Aorta (tissue), 5 donors: Measurements from ENCODE around the gene EDN1. TPM values are rescaled to one million over a fixed set of nuclear protein-coding genes. Genes with fewer than 3 reads are reported as not detected.

ENCODE experiments used
- ATAC-seq: fragments of 200-7000 bp; cut with Tn5 transposase; one replicate; pipeline ENCODE4 v1.9.1; 2022; ENCODE audit warnings: moderate library complexity; ENCODE audit not compliant: low FRiP score
- DNase-seq, 2 donors: peaks; one replicate each; pipeline ENCODE4 v3.0.0-alpha.2; 2020
- H3K27ac ChIP-seq, 2 donors: one replicate each; pipeline ENCODE4 v1.5.1; 2013; ENCODE audit warnings: low read length in 2 of 2, mild to moderate bottlenecking in 2 of 2, moderate library complexity in 2 of 2, control low read depth in 1 of 2, inconsistent platforms in 1 of 2, low read depth in 1 of 2
- H3K27me3 ChIP-seq, 2 donors: one replicate each; pipeline ENCODE4 v1.6.1; 2013; ENCODE audit warnings: control low read depth in 1 of 2, low read length in 1 of 2, mild to moderate bottlenecking in 1 of 2, moderate library complexity in 1 of 2; ENCODE audit not compliant: insufficient read depth in 2 of 2, control insufficient read depth in 1 of 2
- H3K36me3 ChIP-seq, 2 donors: one replicate each; pipeline ENCODE4 v1.6.1; 2013; ENCODE audit warnings: control low read depth in 1 of 2, low read length in 1 of 2, mild to moderate bottlenecking in 1 of 2; ENCODE audit not compliant: insufficient read depth in 2 of 2, control insufficient read depth in 1 of 2
- H3K4me1 ChIP-seq, 2 donors: one replicate each; pipeline ENCODE4 v1.6.1; 2013; ENCODE audit warnings: low read length in 2 of 2, control low read depth in 1 of 2, mild to moderate bottlenecking in 1 of 2, moderate library complexity in 1 of 2; ENCODE audit not compliant: insufficient read depth in 2 of 2, control insufficient read depth in 1 of 2
- H3K4me3 ChIP-seq, 2 donors: one replicate each; pipeline ENCODE4 v1.5.1; 2013; ENCODE audit warnings: low read length in 2 of 2, control low read depth in 1 of 2, mild to moderate bottlenecking in 1 of 2
- H3K9me3 ChIP-seq: one replicate; pipeline ENCODE4 v1.6.1; 2013; ENCODE audit warnings: mild to moderate bottlenecking, low read length; ENCODE audit not compliant: control insufficient read depth
- WGBS, 2 donors: extraction: QIAGEN DNeasy Blood & Tissue Kit; methylation state at CpG; one replicate each; pipeline ENCODE4 v1.1.7; 2013; 5-methylcytosine and 5-hydroxymethylcytosine counted together
- intact Hi-C, 2 donors: fragments of 100-400 bp; cut with DNase I; formaldehyde crosslinking; loops; one replicate each; pipeline versions ENCODE4 v1.14.2 to v1.15.0; 2022
- polyA plus RNA-seq, 2 donors: library from polyadenylated mRNA; stranded (reverse); fragments of 200-250 nt; gene quantifications; one replicate each; pipeline ENCODE4 v1.2.3, GENCODE V29; 2013
- total RNA-seq, 2 donors: library from RNA; stranded (reverse); fragmentation: NEBNext Ultra II Directional; extraction: Animal tissue kit (Norgen Biotek cat#: 25700); gene quantifications; one replicate each; pipeline ENCODE4 v1.2.1, GENCODE V29; 2021
- donor health status: healthy with polysubstance abuse.
- donor health status: Bipolar disorder and iron deficiency.
- donor health status: DM: no; HTN: no; CAD: no.
- donor health status: DM: no; HTN: no; CAD: no.
- donor health status: DM: yes; HTN: yes; CAD: no.

EDN1 gene
- total and polyA plus RNA-seq, 4 donors: 3.3 to 10.7 (median 6.7) TPM

GRCh38 chr6:12250383-12250770 lies 39.8 kb upstream of the EDN1 start:
- 91 to 98% methylated on average over 1 of the region's 1 CpG for WGBS, 2 donors
- no peak overlapping the region for H3K4me3 ChIP-seq
- ATAC-seq: no peak
- no peaks in the 10 kb centered on the region for H3K27me3 ChIP-seq
- no peaks in the 10 kb centered on the region for H3K4me1 ChIP-seq
- no peaks in the 10 kb centered on the region for H3K36me3 ChIP-seq
- no peaks in the 10 kb centered on the region for H3K9me3 ChIP-seq
- intact Hi-C loops: no loop called here
- DNase-seq: no peak
- no peak overlapping the region for H3K27ac ChIP-seq

- no peaks in the 10 kb centered on the region for H3K27me3 ChIP-seq
- WGBS, 2 donors: 85 to 87% methylated on average over 5 of the region's 5 CpGs
- H3K4me3 ChIP-seq: no peak overlapping the region
- no peaks in the 10 kb centered on the region for H3K36me3 ChIP-seq
- intact Hi-C loops: no loop called here
- no peak overlapping the region for H3K27ac ChIP-seq
- no peak for DNase-seq
- no peaks in the 10 kb centered on the region for H3K4me1 ChIP-seq
- H3K9me3 ChIP-seq: no peaks in the 10 kb centered on the region
- ATAC-seq: no peak
Measured at GRCh38 chr6:12254210-12254609, 36.0 kb upstream of the EDN1 start.

GRCh38 chr6:12258191-12258590 lies 32.0 kb upstream of the EDN1 start:
- Histone ChIP-seq H3K9me3 (no peaks in the 10 kb centered on the region), H3K27ac (no peak overlapping the region), H3K4me1 (no peaks in the 10 kb centered on the region), H3K4me3 (no peak overlapping the region), H3K36me3 (no peaks in the 10 kb centered on the region), H3K27me3 (no peaks in the 10 kb centered on the region)
- no peak for ATAC-seq
- WGBS, 2 donors: 96 to 98% methylated on average over 6 of the region's 6 CpGs
- intact Hi-C loops: no loop called here
- no peak for DNase-seq

GRCh38 chr6:12258591-12259075 lies 31.5 kb upstream of the EDN1 start:
- ATAC-seq: no peak
- intact Hi-C loops: no loop called here
- WGBS, 2 donors: 94 to 95% methylated on average over 3 of the region's 3 CpGs
- Histone ChIP-seq H3K9me3 (no peaks in the 10 kb centered on the region), H3K4me3 (no peak overlapping the region), H3K27ac (no peak overlapping the region), H3K27me3 (no peaks in the 10 kb centered on the region), H3K36me3 (no peaks in the 10 kb centered on the region), H3K4me1 (no peaks in the 10 kb centered on the region)
- no peak for DNase-seq

GRCh38 chr6:12260458-12261093 lies 29.6 kb upstream of the EDN1 start:
- Histone ChIP-seq H3K27me3 (no peaks in the 10 kb centered on the region), H3K4me3 (no peak overlapping the region), H3K27ac (no peak overlapping the region), H3K9me3 (no peaks in the 10 kb centered on the region), H3K4me1 (no peaks in the 10 kb centered on the region), H3K36me3 (no peaks in the 10 kb centered on the region)
- DNase-seq (no peak), ATAC-seq (no peak)
- intact Hi-C loops: no loop called here
- WGBS, 2 donors: 95 to 96% methylated on average over 2 of the region's 2 CpGs

GRCh38 chr6:12261502-12261901 lies 28.7 kb upstream of the EDN1 start:
- no peaks in the 10 kb centered on the region for H3K36me3 ChIP-seq
- 86 to 87% methylated on average over 7 of the region's 7 CpGs for WGBS, 2 donors
- no peaks in the 10 kb centered on the region for H3K4me1 ChIP-seq
- H3K27ac ChIP-seq: no peak overlapping the region
- DNase-seq: no peak
- intact Hi-C loops: no loop called here
- no peak overlapping the region for H3K4me3 ChIP-seq
- no peaks in the 10 kb centered on the region for H3K27me3 ChIP-seq
- ATAC-seq: no peak
- H3K9me3 ChIP-seq: no peaks in the 10 kb centered on the region

- DNase-seq: no peak
Measured at GRCh38 chr6:12262236-12263061, 27.7 kb upstream of the EDN1 start.

GRCh38 chr6:12263403-12263802 lies 26.8 kb upstream of the EDN1 start:
- H3K36me3 ChIP-seq: no peaks in the 10 kb centered on the region
- DNase-seq: no peak
- whole genome bisulfite sequencing, 2 donors: 53 to 64% methylated on average over 2 of the region's 2 CpGs
- no peaks in the 10 kb centered on the region for H3K4me1 ChIP-seq
- no peaks in the 10 kb centered on the region for H3K9me3 ChIP-seq
- H3K4me3 ChIP-seq: no peak overlapping the region
- intact Hi-C loops: no loop called here
- no peak overlapping the region for H3K27ac ChIP-seq
- H3K27me3 ChIP-seq: no peaks in the 10 kb centered on the region
- no peak for ATAC-seq

More at GRCh38 chr6:12262236-12263061, 27.7 kb upstream of the EDN1 start:
- intact Hi-C loops: no loop called here
- WGBS, 2 donors: 91 to 92% methylated on average over 13 of the region's 13 CpGs
- no peaks in the 10 kb centered on the region for H3K27me3 ChIP-seq
- ATAC-seq: no peak
- H3K4me3 ChIP-seq: no peak overlapping the region
- no peaks in the 10 kb centered on the region for H3K36me3 ChIP-seq
- H3K27ac ChIP-seq: no peak overlapping the region
- H3K4me1 ChIP-seq: no peaks in the 10 kb centered on the region
- H3K9me3 ChIP-seq: no peaks in the 10 kb centered on the region

- Histone ChIP-seq H3K9me3 (no peaks in the 10 kb centered on the region), H3K27ac (no peak overlapping the region), H3K27me3 (no peaks in the 10 kb centered on the region), H3K4me1 (no peaks in the 10 kb centered on the region), H3K36me3 (no peaks in the 10 kb centered on the region), H3K4me3 (no peak overlapping the region)
- ATAC-seq (no peak), DNase-seq (no peak)
- WGBS, 2 donors: 95 to 98% methylated on average over 1 of the region's 1 CpG
- intact Hi-C loops: no loop called here
Measured at GRCh38 chr6:12264671-12265070, 25.5 kb upstream of the EDN1 start.
